Glutamatergic neuron (in vitro differentiated cells): ENCODE results near the gene EPB41L4B. TPM values are rescaled to one million over a fixed set of nuclear protein-coding genes. Genes with fewer than 3 reads are reported as not detected.

Source experiments
- DNase-seq: peaks from one replicate; pipeline ENCODE4 v3.0.0; 2022
- H3K27ac Mint-ChIP-seq: one replicate; pipeline ENCODE4 v1.8.0; 2020; ENCODE audit warnings: mild to moderate bottlenecking, mixed read lengths, inconsistent platforms; ENCODE audit not compliant: unreplicated experiment
- H3K27me3 Mint-ChIP-seq: one replicate; pipeline ENCODE4 v1.8.0; 2020; ENCODE audit warnings: mild to moderate bottlenecking, moderate library complexity, mixed read lengths, inconsistent platforms; ENCODE audit not compliant: unreplicated experiment
- H3K36me3 Mint-ChIP-seq: one replicate; pipeline ENCODE4 v1.8.0; 2020; ENCODE audit warnings: mild to moderate bottlenecking, mixed read lengths, inconsistent platforms; ENCODE audit not compliant: unreplicated experiment
- H3K4me1 Mint-ChIP-seq: one replicate; pipeline ENCODE4 v1.8.0; 2020; ENCODE audit warnings: mild to moderate bottlenecking, low read depth, mixed read lengths, inconsistent platforms; ENCODE audit not compliant: unreplicated experiment
- H3K4me3 Mint-ChIP-seq: one replicate; pipeline ENCODE4 v1.8.0; 2020; ENCODE audit warnings: mild to moderate bottlenecking, mixed read lengths, inconsistent platforms; ENCODE audit not compliant: unreplicated experiment
- H3K9me3 Mint-ChIP-seq: one replicate; pipeline ENCODE4 v1.8.0; 2020; ENCODE audit warnings: mild to moderate bottlenecking, moderate library complexity, mixed read lengths, inconsistent platforms; ENCODE audit not compliant: unreplicated experiment
- total RNA-seq: library from RNA; stranded (reverse); fragmentation: NEBNext Ultra II Directional; extraction: Animal tissue kit (Norgen Biotek cat#: 25700); gene quantifications from one replicate; pipeline ENCODE4 v1.2.1, GENCODE V29; 2021; ENCODE audit not compliant: unreplicated experiment
- TF ChIP-seq, protein P1 (sequence below): fragments of 200-600 bp; sonication (generic); IDR thresholded peaks from one replicate; pipeline ENCODE4 v1.5.0; 2021; ENCODE audit not compliant: partially characterized antibody, unreplicated experiment

Gene EPB41L4B
- total RNA-seq, 1 donor from 2014 or later, result 10.0 TPM

DNA sequence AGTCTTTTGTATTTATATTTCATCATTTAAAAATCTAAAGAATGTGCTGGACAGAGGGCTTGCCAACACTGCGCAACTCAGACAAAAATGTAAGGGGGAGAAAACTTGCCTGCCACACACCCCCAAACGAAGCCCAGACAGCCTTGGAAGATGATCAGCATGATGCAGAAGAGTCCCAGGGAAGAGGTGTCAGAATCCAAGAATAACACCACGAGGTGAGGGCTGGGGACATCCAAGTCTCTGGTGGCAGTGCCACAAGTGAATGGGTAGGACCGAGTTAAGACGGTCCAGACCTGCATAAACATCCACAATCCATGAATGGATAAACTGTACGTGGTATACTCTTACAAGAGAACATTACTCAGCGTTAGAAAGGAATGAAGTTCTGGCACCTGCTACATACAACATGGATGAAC, 10.4 kb downstream of the EPB41L4B start:
- TF ChIP-seq, protein P1, sequence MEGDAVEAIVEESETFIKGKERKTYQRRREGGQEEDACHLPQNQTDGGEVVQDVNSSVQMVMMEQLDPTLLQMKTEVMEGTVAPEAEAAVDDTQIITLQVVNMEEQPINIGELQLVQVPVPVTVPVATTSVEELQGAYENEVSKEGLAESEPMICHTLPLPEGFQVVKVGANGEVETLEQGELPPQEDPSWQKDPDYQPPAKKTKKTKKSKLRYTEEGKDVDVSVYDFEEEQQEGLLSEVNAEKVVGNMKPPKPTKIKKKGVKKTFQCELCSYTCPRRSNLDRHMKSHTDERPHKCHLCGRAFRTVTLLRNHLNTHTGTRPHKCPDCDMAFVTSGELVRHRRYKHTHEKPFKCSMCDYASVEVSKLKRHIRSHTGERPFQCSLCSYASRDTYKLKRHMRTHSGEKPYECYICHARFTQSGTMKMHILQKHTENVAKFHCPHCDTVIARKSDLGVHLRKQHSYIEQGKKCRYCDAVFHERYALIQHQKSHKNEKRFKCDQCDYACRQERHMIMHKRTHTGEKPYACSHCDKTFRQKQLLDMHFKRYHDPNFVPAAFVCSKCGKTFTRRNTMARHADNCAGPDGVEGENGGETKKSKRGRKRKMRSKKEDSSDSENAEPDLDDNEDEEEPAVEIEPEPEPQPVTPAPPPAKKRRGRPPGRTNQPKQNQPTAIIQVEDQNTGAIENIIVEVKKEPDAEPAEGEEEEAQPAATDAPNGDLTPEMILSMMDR, result no peak
- DNase-seq, result no peak
- peaks cover 6% of the 10 kb centered on the region for H3K27me3 Mint-ChIP-seq
- H3K4me1 Mint-ChIP-seq, result peaks cover 55% of the 10 kb centered on the region
- H3K4me3 Mint-ChIP-seq, result peak overlapping the region; percentile 6
- no peaks in the 10 kb centered on the region for H3K36me3 Mint-ChIP-seq
- H3K27ac Mint-ChIP-seq, result peak overlapping the region; percentile 25
- peaks cover 6% of the 10 kb centered on the region for H3K9me3 Mint-ChIP-seq

DNA sequence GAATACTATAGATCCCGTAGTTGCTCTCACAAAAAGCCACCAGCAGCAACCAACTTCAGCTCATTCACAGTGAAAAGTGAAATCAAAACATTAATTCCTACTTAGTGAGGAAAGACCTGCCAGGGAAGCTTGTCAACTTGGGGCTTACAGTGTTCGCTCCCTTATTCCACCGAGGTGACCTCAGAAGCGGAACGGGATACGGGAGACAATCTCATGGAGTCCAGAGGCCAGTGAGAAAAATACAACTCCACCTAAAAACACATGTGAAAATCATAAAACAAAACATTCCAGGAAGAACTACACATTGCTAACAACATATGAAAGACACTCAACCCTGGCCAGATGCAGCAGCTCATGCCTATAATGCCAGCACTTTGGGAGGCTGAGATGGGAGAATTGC, 11.6 kb downstream of the EPB41L4B start:
- H3K36me3 Mint-ChIP-seq, result no peaks in the 10 kb centered on the region
- DNase-seq, result no peak
- H3K4me1 Mint-ChIP-seq, result peaks cover 54% of the 10 kb centered on the region
- TF ChIP-seq, protein P1, result no peak
- H3K27ac Mint-ChIP-seq, result peak overlapping the region; percentile 50
- peaks cover 5% of the 10 kb centered on the region for H3K9me3 Mint-ChIP-seq
- H3K27me3 Mint-ChIP-seq, result peaks cover 6% of the 10 kb centered on the region
- H3K4me3 Mint-ChIP-seq, result no peak overlapping the region

DNA sequence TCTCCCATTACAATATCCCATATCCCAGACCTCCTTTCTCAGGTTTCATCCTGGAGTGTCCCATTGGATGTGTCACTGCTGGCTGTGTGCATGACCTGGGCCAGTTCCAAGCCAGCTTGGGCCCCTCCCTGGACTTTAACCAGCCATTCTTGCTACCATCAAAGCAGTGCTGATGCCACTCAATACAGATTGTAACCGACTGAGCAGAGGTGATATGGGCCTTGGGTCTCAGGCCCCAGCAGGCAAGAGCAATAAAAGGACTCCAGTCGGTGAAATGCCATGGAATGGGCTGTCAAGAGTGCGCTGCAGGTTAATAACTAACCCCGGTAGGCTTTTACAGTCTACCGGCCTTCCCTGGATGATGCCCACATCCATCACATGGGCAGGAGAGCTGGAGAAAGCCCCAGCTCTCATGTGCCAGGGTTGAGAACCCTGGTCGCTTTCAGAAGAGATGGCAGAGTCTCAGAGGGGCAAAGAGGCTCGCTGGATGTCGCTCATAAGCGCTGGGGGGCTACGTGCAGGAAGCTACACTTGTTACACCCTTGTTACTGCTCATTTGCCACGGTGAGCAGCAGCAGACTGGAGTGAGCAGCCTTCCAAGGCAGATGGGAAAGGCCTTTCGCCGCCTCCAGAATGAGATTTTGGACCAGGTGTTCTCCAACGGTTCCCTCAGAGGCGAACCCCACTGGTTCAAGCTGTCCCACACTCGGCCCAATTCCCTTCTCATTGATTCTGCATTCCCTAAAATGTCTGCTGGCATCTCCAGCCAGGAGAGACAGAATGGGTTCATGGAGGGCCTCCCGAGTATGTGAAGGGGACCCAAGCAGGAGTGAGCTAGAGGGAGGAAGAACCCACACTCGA, 13.2 kb downstream of the EPB41L4B start:
- no peaks in the 10 kb centered on the region for H3K36me3 Mint-ChIP-seq
- no peak overlapping the region for H3K4me3 Mint-ChIP-seq
- H3K4me1 Mint-ChIP-seq, result peaks cover 37% of the 10 kb centered on the region
- H3K27ac Mint-ChIP-seq, result no peak overlapping the region
- H3K27me3 Mint-ChIP-seq, result peaks cover 6% of the 10 kb centered on the region
- TF ChIP-seq, protein P1, result no peak
- H3K9me3 Mint-ChIP-seq, result peaks cover 5% of the 10 kb centered on the region
- no peak for DNase-seq

DNA sequence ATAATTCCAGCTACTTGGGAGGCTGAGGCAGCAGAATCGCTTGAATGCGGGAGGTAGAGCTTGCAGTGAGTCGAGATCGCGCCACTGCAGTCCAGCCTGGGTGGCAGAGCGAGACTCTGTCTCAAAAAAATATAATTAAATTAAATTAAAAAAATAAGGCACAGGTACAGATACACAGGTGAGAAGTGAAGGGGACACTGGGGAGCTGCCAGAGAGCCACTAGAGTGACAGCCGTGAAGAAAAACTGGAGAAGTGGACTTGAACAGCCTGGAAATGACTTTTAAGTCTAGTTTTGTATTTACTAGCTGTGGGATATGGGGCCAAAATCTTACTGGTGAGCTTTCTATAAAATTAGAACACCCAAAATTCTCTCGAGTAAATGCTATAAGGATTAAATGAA, 15.1 kb downstream of the EPB41L4B start:
- peaks cover 4% of the 10 kb centered on the region for H3K36me3 Mint-ChIP-seq
- no peak overlapping the region for H3K4me3 Mint-ChIP-seq
- TF ChIP-seq, protein P1, result no peak
- H3K4me1 Mint-ChIP-seq, result peaks cover 22% of the 10 kb centered on the region
- H3K9me3 Mint-ChIP-seq, result peaks cover under 1% of the 10 kb centered on the region
- H3K27ac Mint-ChIP-seq, result no peak overlapping the region
- DNase-seq, result no peak
- H3K27me3 Mint-ChIP-seq, result no peaks in the 10 kb centered on the region

DNA sequence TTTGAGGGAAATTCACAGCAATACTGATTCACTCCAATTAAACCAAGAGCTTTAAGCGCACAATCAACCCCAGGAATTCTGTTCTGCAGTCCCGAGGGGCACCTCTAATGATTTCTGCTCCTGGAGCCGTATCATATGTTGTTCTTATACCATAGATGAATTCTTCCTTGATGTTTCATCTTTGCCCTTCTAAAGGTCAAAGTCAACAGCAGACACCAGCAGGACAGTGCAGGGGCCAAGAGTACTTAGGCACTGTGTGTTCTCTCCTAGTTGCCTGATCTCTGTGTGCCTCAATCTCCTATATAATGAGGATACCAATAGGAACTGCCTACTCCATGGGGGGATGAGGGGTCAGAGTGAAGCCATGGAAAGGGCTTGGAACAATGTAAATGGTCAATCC, 16.5 kb downstream of the EPB41L4B start:
- Mint-ChIP-seq H3K27ac (peak overlapping the region; percentile 34), H3K36me3 (peaks cover 4% of the 10 kb centered on the region), H3K4me1 (peaks cover 12% of the 10 kb centered on the region), H3K9me3 (no peaks in the 10 kb centered on the region), H3K27me3 (no peaks in the 10 kb centered on the region), H3K4me3 (no peak overlapping the region)
- DNase-seq, result no peak
- TF ChIP-seq, protein P1, result no peak
